MM.1S (cell line): ENCODE measurements around the gene TYW1B.
"Not testable (repeated sequence)": the region's sequence is repeated elsewhere in the genome, so short reads cannot be mapped to it uniquely, and the experiment has no call there.

ENCODE experiments used
- CTCF ChIP-seq: fragments of 300-600 bp; sonication (generic); IDR thresholded peaks from 2 replicates; pipeline ENCODE4 v1.5.1; 2016; ENCODE audit warnings: antibody characterized with exemption, low read length, mixed read lengths
- EZH2 ChIP-seq: fragments of 300-600 bp; sonication (generic); optimal IDR thresholded peaks from 2 replicates; pipeline ENCODE3; 2017; ENCODE audit warnings: low read depth, mild to moderate bottlenecking, antibody characterized with exemption, low read length, mixed read lengths
- EZH2phosphoT487 ChIP-seq: fragments of 300-600 bp; sonication (generic); IDR thresholded peaks from 2 replicates; pipeline ENCODE4 v1.6.1; 2018; ENCODE audit warnings: antibody characterized with exemption, low read length

DNA sequence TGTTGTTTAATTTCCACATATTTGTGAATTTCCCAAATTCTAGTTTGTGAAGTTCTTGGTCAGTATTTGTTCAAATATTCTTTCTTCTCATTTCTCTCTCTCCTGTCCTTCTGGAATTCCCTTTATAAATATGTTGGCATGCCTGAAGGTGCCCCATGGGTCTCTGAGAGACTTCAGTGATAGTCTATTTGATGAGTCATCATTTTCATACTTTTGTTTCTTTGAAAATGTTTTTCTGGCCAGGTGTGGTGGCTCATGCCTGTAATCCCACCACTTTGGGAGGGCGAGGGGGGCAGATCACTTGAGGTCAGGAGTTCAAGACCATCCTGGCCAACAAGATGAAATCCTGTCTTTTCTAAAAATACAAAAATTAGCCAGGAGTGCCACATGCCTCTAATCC is 127.5 kb downstream of the TYW1B start:
- not testable (repeated sequence) for TF ChIP-seq CTCF, EZH2phosphoT487, EZH2
